Ovary (tissue), 9 donors: Measurements from ENCODE around the gene AKR1B1. TPM values are rescaled to one million over a fixed set of nuclear protein-coding genes. Genes with fewer than 3 reads are reported as not detected.

Source experiments
- DNase-seq, 5 donors: peaks; one replicate each; pipeline ENCODE4 v3.0.0-alpha.2; 2019 to 2020
- H3K27ac ChIP-seq, 2 donors: fragments of 200-600 bp; one replicate each; pipeline versions ENCODE4 v1.5.1 to v1.8.0; 2019 to 2022
- H3K27me3 ChIP-seq: fragments of 200-600 bp; one replicate; pipeline ENCODE4 v1.8.0; 2022
- H3K36me3 ChIP-seq: fragments of 200-600 bp; sonication (generic); one replicate; pipeline ENCODE4 v1.5.1; 2019
- H3K4me1 ChIP-seq: one replicate; pipeline ENCODE4 v1.8.1; 2013; ENCODE audit warnings: mild to moderate bottlenecking, moderate library complexity; ENCODE audit not compliant: insufficient read depth
- H3K4me3 ChIP-seq: fragments of 200-600 bp; sonication (generic); one replicate; pipeline ENCODE4 v1.5.1; 2017
- H3K9me3 ChIP-seq, 2 donors: fragments of 200-600 bp in 1 of 2; sonication (generic) in 1 of 2; one replicate each; pipeline versions ENCODE4 v1.5.1 to v1.8.1; 2013 to 2019; ENCODE audit warnings: mild to moderate bottlenecking in 1 of 2, moderate library complexity in 1 of 2
- EP300 ChIP-seq: sonication (generic); formaldehyde crosslinking; IDR thresholded peaks from one replicate; pipeline ENCODE4 v1.6.1; 2017; ENCODE audit warnings: antibody characterized with exemption
- POLR2A ChIP-seq: fragments of 450-650 bp; IDR thresholded peaks from one replicate; pipeline ENCODE4 v1.6.1; 2017; ENCODE audit warnings: antibody characterized with exemption, mild to moderate bottlenecking, moderate library complexity
- WGBS, 3 donors: extraction: QIAGEN DNeasy Blood & Tissue Kit in 1 of 3; methylation state at CpG; one replicate each; pipeline versions ENCODE4 v1.1.5 to v1.1.7; 2013 to 2017; 5-methylcytosine and 5-hydroxymethylcytosine counted together
- intact Hi-C, 4 donors: fragments of 100-400 bp; cut with DNase I; formaldehyde crosslinking; loops; one replicate each; pipeline versions ENCODE4 v1.11.0 to v1.15.1; 2022 to 2023
- polyA plus RNA-seq, 2 donors: library from polyadenylated mRNA; stranded (reverse); fragments of 200-250 nt in 1 of 2; fragments of 350-450 nt in 1 of 2; fragmentation: Illumina TruSeq in 1 of 2; extraction: RNeasy Lipid Tissue Mini Kit (QIAGEN cat#74804) in 1 of 2; gene quantifications; one replicate each; pipeline ENCODE4 v1.2.3, GENCODE V29; 2013 to 2014
- total RNA-seq, 7 donors: library from RNA; depleted of rRNA in 2 of 7; stranded (reverse); fragments of >200 nt in 2 of 7; fragmentation: NEBNext Ultra II Directional in 3 of 7; extraction: Animal tissue kit (Norgen Biotek cat#: 25700) in 3 of 7; gene quantifications; one replicate each; pipeline versions ENCODE4 v1.1.0 to v1.2.4, GENCODE V29; 2016 to 2023
- TF ChIP-seq, protein P1 (sequence below), 3 donors: fragments of 450-650 bp in 2 of 3; fragments of 200-600 bp in 1 of 3; IDR thresholded peaks; one replicate each; pipeline versions ENCODE4 v1.5.1 to v1.8.0; 2016 to 2022; ENCODE audit warnings: antibody characterized with exemption in 3 of 3, mild to moderate bottlenecking in 1 of 3
- donor health status: DM: no; HTN: no; CAD: no; lungs with moderate emphysema.
- donor health status: DM: no; HTN: no; CAD: no.
- donor health status: Bipolar disorder and iron deficiency.
- donor health status: DM: yes; HTN: yes; CAD: no.
- donor health status: DM: no; HTN: no; CAD: no.
- donor health status: DM: yes; HTN: yes; CAD: no.

AKR1B1 gene
- total and polyA plus RNA-seq, 9 donors: 39.3 to 133 (median 80.8) TPM

GRCh38 chr7:134476044-134476443, 17.1 kb upstream of the AKR1B1 start:
- Histone ChIP-seq H3K9me3 (no peaks in the 10 kb centered on the region), H3K4me3 (no peak overlapping the region), H3K4me1 (no peaks in the 10 kb centered on the region), H3K27me3 (no peaks in the 10 kb centered on the region), H3K27ac (no peak overlapping the region), H3K36me3 (no peaks in the 10 kb centered on the region)
- no peak for DNase-seq
- TF ChIP-seq EP300 (no peak), POLR2A (no peak)
- TF ChIP-seq, protein P1, sequence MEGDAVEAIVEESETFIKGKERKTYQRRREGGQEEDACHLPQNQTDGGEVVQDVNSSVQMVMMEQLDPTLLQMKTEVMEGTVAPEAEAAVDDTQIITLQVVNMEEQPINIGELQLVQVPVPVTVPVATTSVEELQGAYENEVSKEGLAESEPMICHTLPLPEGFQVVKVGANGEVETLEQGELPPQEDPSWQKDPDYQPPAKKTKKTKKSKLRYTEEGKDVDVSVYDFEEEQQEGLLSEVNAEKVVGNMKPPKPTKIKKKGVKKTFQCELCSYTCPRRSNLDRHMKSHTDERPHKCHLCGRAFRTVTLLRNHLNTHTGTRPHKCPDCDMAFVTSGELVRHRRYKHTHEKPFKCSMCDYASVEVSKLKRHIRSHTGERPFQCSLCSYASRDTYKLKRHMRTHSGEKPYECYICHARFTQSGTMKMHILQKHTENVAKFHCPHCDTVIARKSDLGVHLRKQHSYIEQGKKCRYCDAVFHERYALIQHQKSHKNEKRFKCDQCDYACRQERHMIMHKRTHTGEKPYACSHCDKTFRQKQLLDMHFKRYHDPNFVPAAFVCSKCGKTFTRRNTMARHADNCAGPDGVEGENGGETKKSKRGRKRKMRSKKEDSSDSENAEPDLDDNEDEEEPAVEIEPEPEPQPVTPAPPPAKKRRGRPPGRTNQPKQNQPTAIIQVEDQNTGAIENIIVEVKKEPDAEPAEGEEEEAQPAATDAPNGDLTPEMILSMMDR (IDR thresholded peaks at IDR 0.05): no peak
- intact Hi-C loops: no loop called here

- no peak for TF ChIP-seq POLR2A
- H3K4me1 ChIP-seq: no peaks in the 10 kb centered on the region
- no peaks in the 10 kb centered on the region for H3K36me3 ChIP-seq
- no peak overlapping the region for H3K4me3 ChIP-seq
- DNase-seq: no peak
- WGBS, 3 donors: 87 to 91% (median 90%) methylated on average over 1 of the region's 1 CpG
- H3K27me3 ChIP-seq: no peaks in the 10 kb centered on the region
- H3K9me3 ChIP-seq: no peaks in the 10 kb centered on the region
- intact Hi-C loops: no loop called here
- no peak overlapping the region for H3K27ac ChIP-seq
Measured at GRCh38 chr7:134474828-134475227, 15.9 kb upstream of the AKR1B1 start.

DNA sequence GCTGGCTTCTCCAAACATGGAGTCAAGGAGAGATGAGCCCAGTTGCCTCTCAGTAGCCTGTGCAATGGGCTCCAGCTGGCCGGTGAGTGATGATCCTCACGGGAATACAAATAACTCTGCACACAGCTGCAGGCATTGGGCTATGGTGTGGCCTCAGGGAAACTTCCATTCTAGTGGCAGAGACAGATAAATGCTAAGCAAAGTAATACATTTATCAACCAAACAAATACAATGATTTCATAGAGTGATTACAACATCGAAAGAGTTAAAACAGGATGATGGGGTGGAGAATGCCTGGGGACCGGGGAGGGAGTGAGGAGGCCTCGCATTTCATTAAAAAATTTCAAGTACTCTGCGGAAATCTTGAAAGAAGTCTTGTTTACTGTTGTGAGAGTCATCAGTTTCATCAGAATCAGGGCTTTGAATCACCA, 15.0 kb upstream of the AKR1B1 start:
- H3K9me3 ChIP-seq: no peaks in the 10 kb centered on the region
- 69 to 79% (median 69%) methylated on average over 6 of the region's 6 CpGs for WGBS, 3 donors
- TF ChIP-seq EP300 (no peak), POLR2A (no peak)
- TF ChIP-seq, protein P1 (IDR thresholded peaks at IDR 0.05): no peak
- no peak overlapping the region for H3K27ac ChIP-seq
- no peak overlapping the region for H3K4me3 ChIP-seq
- intact Hi-C loops: no loop called here
- H3K36me3 ChIP-seq: no peaks in the 10 kb centered on the region
- DNase-seq: no peak
- no peaks in the 10 kb centered on the region for H3K27me3 ChIP-seq
- no peaks in the 10 kb centered on the region for H3K4me1 ChIP-seq

GRCh38 chr7:134472572-134473244, 13.8 kb upstream of the AKR1B1 start:
- no peaks in the 10 kb centered on the region for H3K4me1 ChIP-seq
- H3K9me3 ChIP-seq: no peaks in the 10 kb centered on the region
- intact Hi-C loops: no loop called here
- no peak for TF ChIP-seq POLR2A
- no peak for TF ChIP-seq EP300
- TF ChIP-seq, protein P1 (IDR thresholded peaks at IDR 0.05): no peak
- H3K27ac ChIP-seq: no peak overlapping the region
- no peak for DNase-seq
- H3K36me3 ChIP-seq: no peaks in the 10 kb centered on the region
- H3K27me3 ChIP-seq: no peaks in the 10 kb centered on the region
- no peak overlapping the region for H3K4me3 ChIP-seq
- 84 to 93% (median 86%) methylated on average over 2 of the region's 2 CpGs for WGBS, 3 donors

DNA sequence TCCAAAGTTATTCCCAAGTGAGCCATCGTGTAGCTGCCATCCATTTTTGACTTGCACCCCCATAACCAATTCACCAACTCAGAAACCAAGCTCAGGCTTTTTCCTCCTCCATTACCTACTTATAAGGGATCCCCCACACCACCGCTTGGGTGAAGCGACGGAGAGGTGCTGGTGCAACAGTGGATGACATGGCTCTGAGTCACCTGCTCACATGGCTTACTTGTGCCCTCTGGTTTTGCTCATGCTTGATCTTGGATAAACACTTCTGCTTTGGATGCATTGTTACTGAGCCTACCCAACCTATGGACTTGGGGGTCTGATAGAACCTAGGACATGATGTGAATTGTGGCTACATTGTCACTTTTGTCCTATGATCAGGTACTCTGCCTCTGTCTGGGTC, 12.0 kb upstream of the AKR1B1 start:
- H3K4me3 ChIP-seq: no peak overlapping the region
- H3K4me1 ChIP-seq: no peaks in the 10 kb centered on the region
- H3K27me3 ChIP-seq: no peaks in the 10 kb centered on the region
- DNase-seq: no peak
- intact Hi-C loops: no loop called here
- no peak overlapping the region for H3K27ac ChIP-seq
- no peaks in the 10 kb centered on the region for H3K9me3 ChIP-seq
- TF ChIP-seq, protein P1 (IDR thresholded peaks at IDR 0.05): no peak
- TF ChIP-seq EP300 (no peak), POLR2A (no peak)
- 87 to 93% (median 92%) methylated on average over 4 of the region's 4 CpGs for WGBS, 3 donors
- no peaks in the 10 kb centered on the region for H3K36me3 ChIP-seq
